Uterus (tissue), 4 donors: ENCODE data around the gene RBMS3. TPM values are rescaled to one million over a fixed set of nuclear protein-coding genes. Genes with fewer than 3 reads are reported as not detected.
A peak's percentile ranks its signal among the peaks of the same experiment; 100 is the strongest.

Source experiments
- DNase-seq, 2 donors: peaks; one replicate each; pipeline ENCODE4 v3.0.0-alpha.2; 2019 to 2020
- H3K27ac ChIP-seq, 2 donors: fragments of 200-600 bp; sonication (generic); 1 replicate in 1 of 2; 2 replicates in 1 of 2; pipeline ENCODE4 v1.5.1; 2016 to 2018
- H3K27me3 ChIP-seq, 2 donors: fragments of 200-600 bp; sonication (generic); one replicate each; pipeline ENCODE4 v1.5.1; 2018 to 2019; ENCODE audit warnings: control low read depth in 1 of 2
- H3K36me3 ChIP-seq, 2 donors: fragments of 200-600 bp; sonication (generic); one replicate each; pipeline ENCODE4 v1.5.1; 2019; ENCODE audit warnings: control low read depth in 1 of 2
- H3K4me1 ChIP-seq, 2 donors: fragments of 200-600 bp; sonication (generic); one replicate each; pipeline ENCODE4 v1.5.1; 2018 to 2019; ENCODE audit warnings: control low read depth in 1 of 2
- H3K4me3 ChIP-seq, 2 donors: fragments of 200-600 bp; sonication (generic); 1 replicate in 1 of 2; 2 replicates in 1 of 2; pipeline ENCODE4 v1.5.1; 2018 to 2019; ENCODE audit warnings: mild to moderate bottlenecking in 1 of 2
- H3K9me3 ChIP-seq, 2 donors: fragments of 200-600 bp; sonication (generic); one replicate each; pipeline ENCODE4 v1.5.1; 2019; ENCODE audit warnings: control low read depth in 1 of 2
- POLR2A ChIP-seq, 2 donors: fragments of 450-650 bp; IDR thresholded peaks; one replicate each; pipeline ENCODE4 v1.6.1; 2016; ENCODE audit warnings: antibody characterized with exemption in 2 of 2, mild to moderate bottlenecking in 1 of 2, moderate library complexity in 1 of 2
- intact Hi-C: fragments of 100-400 bp; cut with DNase I; formaldehyde crosslinking; loops from one replicate; pipeline ENCODE4 v1.15.1; 2023; ENCODE audit warnings: low total_unique reads
- total RNA-seq, 4 donors: library from RNA; depleted of rRNA in 3 of 4; stranded (reverse); fragments of >200 nt in 3 of 4; gene quantifications; one replicate each; pipeline versions ENCODE4 v1.1.0 to v1.2.4, GENCODE V29; 2014 to 2023
- TF ChIP-seq, protein P1 (sequence below), 4 experiments: fragments of 200-600 bp in 2 of 4; fragments of 450-650 bp in 2 of 4; sonication (generic) in 2 of 4; IDR thresholded peaks; one replicate each; pipeline ENCODE4 v1.5.1; 2016 to 2019; ENCODE audit warnings: antibody characterized with exemption in 4 of 4, mild to moderate bottlenecking in 2 of 4, moderate library complexity in 1 of 4
- donor health status: DM: yes; HTN: yes; CAD: no.

Gene RBMS3
- total RNA-seq, 4 donors from 2014 or later: 45.9 to 113 (median 75.4) TPM

DNA sequence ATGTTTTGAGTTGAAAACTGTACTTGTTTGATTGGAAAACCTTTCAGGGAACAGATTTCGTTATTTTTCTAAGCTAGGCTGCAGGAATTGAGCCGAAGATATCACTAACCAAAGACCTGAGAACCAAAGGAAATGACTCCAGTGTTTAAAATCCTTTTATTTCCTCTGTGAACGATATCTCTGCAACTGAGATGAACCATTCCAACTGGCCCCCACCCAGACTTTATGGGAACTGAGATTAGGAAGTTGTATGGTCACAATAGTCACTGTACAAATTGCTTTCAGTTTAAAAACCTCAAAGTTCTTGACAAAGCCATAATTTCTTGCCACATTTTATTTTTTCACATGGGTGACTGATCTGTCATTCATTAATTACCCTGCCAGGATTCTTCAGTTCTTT, 232.4 kb downstream of the RBMS3 start:
- Histone ChIP-seq H3K4me3 (no peak overlapping the region), H3K4me1 (no peaks in the 10 kb centered on the region), H3K9me3 (no peaks in the 10 kb centered on the region), H3K27ac (peak overlapping the region; percentile 17 to 22), H3K27me3 (no peaks in the 10 kb centered on the region), H3K36me3 (no peaks in the 10 kb centered on the region)
- intact Hi-C loops: no loop called here
- no peak for TF ChIP-seq POLR2A (IDR thresholded peaks at IDR 0.05)
- TF ChIP-seq, protein P1, sequence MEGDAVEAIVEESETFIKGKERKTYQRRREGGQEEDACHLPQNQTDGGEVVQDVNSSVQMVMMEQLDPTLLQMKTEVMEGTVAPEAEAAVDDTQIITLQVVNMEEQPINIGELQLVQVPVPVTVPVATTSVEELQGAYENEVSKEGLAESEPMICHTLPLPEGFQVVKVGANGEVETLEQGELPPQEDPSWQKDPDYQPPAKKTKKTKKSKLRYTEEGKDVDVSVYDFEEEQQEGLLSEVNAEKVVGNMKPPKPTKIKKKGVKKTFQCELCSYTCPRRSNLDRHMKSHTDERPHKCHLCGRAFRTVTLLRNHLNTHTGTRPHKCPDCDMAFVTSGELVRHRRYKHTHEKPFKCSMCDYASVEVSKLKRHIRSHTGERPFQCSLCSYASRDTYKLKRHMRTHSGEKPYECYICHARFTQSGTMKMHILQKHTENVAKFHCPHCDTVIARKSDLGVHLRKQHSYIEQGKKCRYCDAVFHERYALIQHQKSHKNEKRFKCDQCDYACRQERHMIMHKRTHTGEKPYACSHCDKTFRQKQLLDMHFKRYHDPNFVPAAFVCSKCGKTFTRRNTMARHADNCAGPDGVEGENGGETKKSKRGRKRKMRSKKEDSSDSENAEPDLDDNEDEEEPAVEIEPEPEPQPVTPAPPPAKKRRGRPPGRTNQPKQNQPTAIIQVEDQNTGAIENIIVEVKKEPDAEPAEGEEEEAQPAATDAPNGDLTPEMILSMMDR (IDR thresholded peaks at IDR 0.05): no peak
- peak in 1 of 2 donors; percentile 43 for DNase-seq

DNA sequence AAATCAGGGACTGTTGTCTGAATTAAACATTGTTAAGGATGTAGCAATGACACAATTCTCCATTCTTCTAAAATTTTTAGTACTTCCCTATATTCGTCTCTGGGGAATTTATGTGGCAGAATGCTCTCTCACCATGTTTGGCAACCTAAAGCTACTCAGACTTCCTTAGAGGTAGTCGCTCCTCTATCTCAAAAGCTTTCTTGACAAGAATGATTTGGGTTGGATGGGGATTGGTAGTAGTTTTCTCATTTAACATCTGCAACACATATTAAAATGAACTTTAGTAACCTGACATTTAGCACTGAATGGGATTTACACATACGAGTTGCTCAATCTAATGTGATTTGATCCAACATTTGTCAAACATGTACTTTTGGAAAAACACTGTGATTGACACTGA, 233.3 kb downstream of the RBMS3 start:
- intact Hi-C loops: no loop called here
- no peaks in the 10 kb centered on the region for H3K36me3 ChIP-seq
- no peaks in the 10 kb centered on the region for H3K9me3 ChIP-seq
- H3K4me1 ChIP-seq: no peaks in the 10 kb centered on the region
- DNase-seq: no peak
- H3K4me3 ChIP-seq: no peak overlapping the region
- no peaks in the 10 kb centered on the region for H3K27me3 ChIP-seq
- TF ChIP-seq, protein P1 (IDR thresholded peaks at IDR 0.05): no peak
- no peak for TF ChIP-seq POLR2A (IDR thresholded peaks at IDR 0.05)
- peak overlapping the region in 1 of 2 donors; percentile 17 for H3K27ac ChIP-seq

- Histone ChIP-seq H3K36me3 (no peaks in the 10 kb centered on the region), H3K4me3 (no peak overlapping the region), H3K9me3 (no peaks in the 10 kb centered on the region), H3K27ac (no peak overlapping the region), H3K27me3 (no peaks in the 10 kb centered on the region), H3K4me1 (no peaks in the 10 kb centered on the region)
- TF ChIP-seq, protein P1 (IDR thresholded peaks at IDR 0.05): no peak
- TF ChIP-seq POLR2A (IDR thresholded peaks at IDR 0.05): no peak
- no peak for DNase-seq
- intact Hi-C loops: no loop called here
These were observed 234.0 kb downstream of the RBMS3 start for GRCh38 chr3:29514912-29515311.

DNA sequence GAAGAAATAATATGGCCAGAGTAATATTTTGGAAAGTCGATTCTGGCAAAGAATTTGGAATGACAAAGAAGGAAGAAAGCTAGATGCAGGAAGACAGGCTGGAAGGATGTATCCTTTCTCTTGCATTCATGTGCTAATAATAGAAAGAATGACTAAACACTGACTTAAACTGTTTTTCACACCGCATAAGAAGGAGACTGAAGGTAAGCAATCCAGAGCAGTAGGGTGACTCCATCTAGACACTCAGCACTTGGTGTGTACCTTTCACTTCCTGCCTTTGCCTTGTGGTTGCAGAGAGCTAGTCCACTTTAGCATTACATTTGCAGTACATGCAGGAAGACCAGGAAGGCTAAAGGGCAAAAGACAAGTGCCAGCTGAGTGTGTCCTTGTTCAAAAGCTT, 234.6 kb downstream of the RBMS3 start:
- Histone ChIP-seq H3K27me3 (no peaks in the 10 kb centered on the region), H3K4me1 (no peaks in the 10 kb centered on the region)
- intact Hi-C loops: no loop called here

DNA sequence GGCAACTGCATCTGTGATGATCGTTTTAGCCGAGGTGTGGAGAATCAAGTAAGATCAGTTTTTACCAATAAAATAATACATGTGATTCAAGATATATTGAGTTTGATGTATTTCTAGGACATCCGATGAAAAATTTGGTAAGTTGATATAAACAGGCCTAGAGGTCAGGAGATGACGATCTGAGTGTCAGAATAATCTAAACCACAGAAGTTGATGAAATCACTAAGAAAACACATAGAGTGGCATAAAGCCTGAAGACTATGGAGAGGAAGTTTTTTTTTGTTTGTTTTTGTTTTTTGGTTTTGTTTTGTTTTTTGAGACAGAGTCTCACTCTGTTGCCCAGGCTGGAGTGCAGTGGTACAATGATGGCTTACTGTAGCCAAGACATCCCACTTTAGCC, 235.3 kb downstream of the RBMS3 start:
- DNase-seq: no peak
- Histone ChIP-seq H3K27me3 (no peaks in the 10 kb centered on the region), H3K9me3 (no peaks in the 10 kb centered on the region), H3K4me3 (no peak overlapping the region), H3K4me1 (no peaks in the 10 kb centered on the region), H3K36me3 (no peaks in the 10 kb centered on the region), H3K27ac (no peak overlapping the region)
- intact Hi-C loops: no loop called here
- no peak for TF ChIP-seq POLR2A (IDR thresholded peaks at IDR 0.05)
- TF ChIP-seq, protein P1 (IDR thresholded peaks at IDR 0.05): no peak

More for the DNA sequence above, 234.6 kb downstream of the RBMS3 start:
- H3K9me3 ChIP-seq: no peaks in the 10 kb centered on the region
- no peak for DNase-seq
- no peak overlapping the region for H3K27ac ChIP-seq
- no peak overlapping the region for H3K4me3 ChIP-seq
- no peak for TF ChIP-seq POLR2A (IDR thresholded peaks at IDR 0.05)
- TF ChIP-seq, protein P1 (IDR thresholded peaks at IDR 0.05): no peak
- no peaks in the 10 kb centered on the region for H3K36me3 ChIP-seq
